Panc1 (cell line): ENCODE measurements around the gene DLGAP5. TPM values are rescaled to one million over a fixed set of nuclear protein-coding genes. Genes with fewer than 3 reads are reported as not detected.

Experiments used
- ATAC-seq: fragments of 200-7000 bp; cut with Tn5 transposase; 2 replicates; pipeline ENCODE4 v1.9.1; 2020; ENCODE audit warnings: mild to moderate bottlenecking, moderate library complexity
- BruUV-seq: library from RNA; stranded (reverse); fragments of 400-500 nt; replicated peaks from 2 replicates; lab custom pipeline; 2021; lab: Mats Ljungman, UMichigan
- CTCF ChIA-PET: fragments of 300-600 bp; sonication (Branson Sonifier 250); formaldehyde crosslinking; loops from one replicate; lab custom pipeline; 2022; ENCODE audit warnings: antibody characterized with exemption; lab: Charles Lee
- POLR2A ChIA-PET: fragments of 300-600 bp; sonication (Branson Sonifier 250); formaldehyde crosslinking; loops from one replicate; lab custom pipeline; 2022; ENCODE audit warnings: antibody characterized with exemption; lab: Charles Lee
- DNase-seq: peaks from one replicate; pipeline ENCODE4 v3.0.0-alpha.2; 2010; ENCODE audit warnings: low read depth, low spot score
- H3K27ac ChIP-seq: 2 replicates; pipeline ENCODE4 v1.5.1; 2011; ENCODE audit warnings: mild to moderate bottlenecking, low read length, inconsistent platforms
- H3K27me3 ChIP-seq: fragments of 200-500 bp; sonication (Bioruptor generic); 2 replicates; pipeline ENCODE4 v1.6.0; 2014; ENCODE audit warnings: low read length, inconsistent platforms; ENCODE audit not compliant: control insufficient read depth, insufficient read depth
- H3K36me3 ChIP-seq: fragments of 200-500 bp; sonication (Bioruptor generic); 2 replicates; pipeline ENCODE4 v1.5.1; 2014; ENCODE audit warnings: inconsistent platforms, mild to moderate bottlenecking, low read length, moderate library complexity; ENCODE audit not compliant: control insufficient read depth, insufficient read depth
- H3K4me1 ChIP-seq: 2 replicates; pipeline ENCODE4 v1.5.1; 2011; ENCODE audit warnings: inconsistent platforms, mild to moderate bottlenecking, low read length, moderate library complexity; ENCODE audit not compliant: control insufficient read depth, insufficient read depth
- H3K4me3 ChIP-seq, 2 experiments: 2 replicates each; pipeline ENCODE4 v1.5.1; 2011 to 2012; ENCODE audit warnings: low read depth in 2 of 2, low read length in 2 of 2, mild to moderate bottlenecking in 2 of 2, inconsistent platforms in 1 of 2, moderate library complexity in 1 of 2
- H3K9me3 ChIP-seq: fragments of 200-500 bp; sonication (Bioruptor generic); 2 replicates; pipeline ENCODE4 v1.5.1; 2014; ENCODE audit warnings: low read depth, mild to moderate bottlenecking, inconsistent platforms, low read length, moderate library complexity; ENCODE audit not compliant: control insufficient read depth, insufficient read depth
- POLR2AphosphoS5 ChIP-seq: IDR thresholded peaks from 2 replicates; pipeline ENCODE4 v1.6.1; 2012; ENCODE audit warnings: mild to moderate bottlenecking, low read depth, low read length, moderate library complexity
- SIN3A ChIP-seq: IDR thresholded peaks from 2 replicates; pipeline ENCODE4 v1.6.1; 2012; ENCODE audit warnings: low read depth, mild to moderate bottlenecking, low read length, moderate library complexity, borderline replicate concordance; ENCODE audit not compliant: insufficient read depth
- TCF7L2 ChIP-seq: IDR thresholded peaks from 2 replicates; pipeline ENCODE4 v1.6.1; 2011; ENCODE audit warnings: mild to moderate bottlenecking, low read depth, low read length, inconsistent platforms
- in situ Hi-C: cut with HindIII; loops from 2 replicates; pipeline ENCODE4 v1.10.0; 2016; ENCODE audit warnings: low sequenced_read_pairs, low pct_unique_long_range_greater_than_20kb
- intact Hi-C: fragments of 100-400 bp; cut with micrococcal nuclease; formaldehyde crosslinking; loops from one replicate; pipeline ENCODE4 v1.10.0; 2022; ENCODE audit not compliant: unreplicated experiment
- total RNA-seq: library from RNA; stranded (reverse); gene quantifications from one replicate; pipeline ENCODE4 v1.2.1, GENCODE V29; 2021; ENCODE audit not compliant: unreplicated experiment
- TF ChIP-seq, protein P1 (sequence below): fragments of 450-650 bp; IDR thresholded peaks from 2 replicates; pipeline ENCODE4 v1.5.1; 2017; ENCODE audit warnings: mild to moderate bottlenecking
- TF ChIP-seq, protein P2 (sequence below), 2 experiments: IDR thresholded peaks; 2 replicates each; pipeline ENCODE4 v1.6.1; 2011 to 2012; ENCODE audit warnings: low read depth in 2 of 2, control low read depth in 1 of 2, low read length in 1 of 2, mild to moderate bottlenecking in 1 of 2, moderate library complexity in 1 of 2; ENCODE audit not compliant: insufficient read depth in 1 of 2

DLGAP5 gene
- total RNA-seq, 1 experiment from 2014 or later = 48.7 TPM

DNA sequence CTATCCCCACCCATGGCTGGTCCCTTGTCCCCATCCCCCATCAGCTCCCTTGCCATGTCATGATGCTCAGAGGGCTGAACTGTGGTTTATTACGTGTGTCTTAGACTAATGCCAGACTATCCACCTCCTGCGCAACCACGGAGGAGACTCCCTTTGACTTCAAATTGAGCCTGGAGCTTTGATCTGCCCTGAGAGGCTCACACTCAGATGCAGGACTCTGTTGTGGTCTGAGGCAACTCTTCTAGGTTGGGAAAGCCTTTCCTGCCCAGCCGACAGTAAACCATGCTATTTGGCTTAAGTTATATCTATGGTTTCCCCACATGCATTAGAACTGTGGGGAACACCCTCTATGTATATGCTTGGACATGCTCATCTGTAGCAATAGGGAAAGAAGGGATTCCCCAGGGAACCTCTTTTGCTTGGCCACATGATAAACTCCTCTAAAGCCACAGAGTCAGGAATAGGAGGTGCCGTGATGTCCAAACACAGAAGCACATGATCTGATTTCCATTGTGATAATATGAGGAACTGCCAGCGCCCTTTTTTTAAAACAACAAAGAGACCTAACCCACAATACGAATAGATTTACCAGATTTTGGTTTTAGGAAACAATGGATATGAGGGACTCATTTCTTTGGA is 73.5 kb downstream of the DLGAP5 start:
- in situ Hi-C loops (no loop called here), intact Hi-C loops (no loop called here)
- ATAC-seq = no peak
- H3K36me3 ChIP-seq = no peaks in the 10 kb centered on the region
- H3K4me3 ChIP-seq = no peak overlapping the region
- POLR2A ChIA-PET = interaction anchor here (0.6 to 1.2 kb wide), 2 partner anchors 9 to 11 kb away, joined by 3 to 6 read pairs; partner anchors contain the start of gene LGALS3
- CTCF ChIA-PET = no interaction called here
- H3K4me1 ChIP-seq = peaks cover 10% of the 10 kb centered on the region
- no peak for DNase-seq
- no peaks in the 10 kb centered on the region for H3K27me3 ChIP-seq
- 0 out of 2 replicates have a peak overlapping the region, but pooled peaks have one; percentile 29 for H3K27ac ChIP-seq
- no peak for TF ChIP-seq POLR2AphosphoS5
- no peak for TF ChIP-seq SIN3A
- no peak for TF ChIP-seq TCF7L2
- TF ChIP-seq, protein P1, sequence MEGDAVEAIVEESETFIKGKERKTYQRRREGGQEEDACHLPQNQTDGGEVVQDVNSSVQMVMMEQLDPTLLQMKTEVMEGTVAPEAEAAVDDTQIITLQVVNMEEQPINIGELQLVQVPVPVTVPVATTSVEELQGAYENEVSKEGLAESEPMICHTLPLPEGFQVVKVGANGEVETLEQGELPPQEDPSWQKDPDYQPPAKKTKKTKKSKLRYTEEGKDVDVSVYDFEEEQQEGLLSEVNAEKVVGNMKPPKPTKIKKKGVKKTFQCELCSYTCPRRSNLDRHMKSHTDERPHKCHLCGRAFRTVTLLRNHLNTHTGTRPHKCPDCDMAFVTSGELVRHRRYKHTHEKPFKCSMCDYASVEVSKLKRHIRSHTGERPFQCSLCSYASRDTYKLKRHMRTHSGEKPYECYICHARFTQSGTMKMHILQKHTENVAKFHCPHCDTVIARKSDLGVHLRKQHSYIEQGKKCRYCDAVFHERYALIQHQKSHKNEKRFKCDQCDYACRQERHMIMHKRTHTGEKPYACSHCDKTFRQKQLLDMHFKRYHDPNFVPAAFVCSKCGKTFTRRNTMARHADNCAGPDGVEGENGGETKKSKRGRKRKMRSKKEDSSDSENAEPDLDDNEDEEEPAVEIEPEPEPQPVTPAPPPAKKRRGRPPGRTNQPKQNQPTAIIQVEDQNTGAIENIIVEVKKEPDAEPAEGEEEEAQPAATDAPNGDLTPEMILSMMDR = no peak
- TF ChIP-seq, protein P2, sequence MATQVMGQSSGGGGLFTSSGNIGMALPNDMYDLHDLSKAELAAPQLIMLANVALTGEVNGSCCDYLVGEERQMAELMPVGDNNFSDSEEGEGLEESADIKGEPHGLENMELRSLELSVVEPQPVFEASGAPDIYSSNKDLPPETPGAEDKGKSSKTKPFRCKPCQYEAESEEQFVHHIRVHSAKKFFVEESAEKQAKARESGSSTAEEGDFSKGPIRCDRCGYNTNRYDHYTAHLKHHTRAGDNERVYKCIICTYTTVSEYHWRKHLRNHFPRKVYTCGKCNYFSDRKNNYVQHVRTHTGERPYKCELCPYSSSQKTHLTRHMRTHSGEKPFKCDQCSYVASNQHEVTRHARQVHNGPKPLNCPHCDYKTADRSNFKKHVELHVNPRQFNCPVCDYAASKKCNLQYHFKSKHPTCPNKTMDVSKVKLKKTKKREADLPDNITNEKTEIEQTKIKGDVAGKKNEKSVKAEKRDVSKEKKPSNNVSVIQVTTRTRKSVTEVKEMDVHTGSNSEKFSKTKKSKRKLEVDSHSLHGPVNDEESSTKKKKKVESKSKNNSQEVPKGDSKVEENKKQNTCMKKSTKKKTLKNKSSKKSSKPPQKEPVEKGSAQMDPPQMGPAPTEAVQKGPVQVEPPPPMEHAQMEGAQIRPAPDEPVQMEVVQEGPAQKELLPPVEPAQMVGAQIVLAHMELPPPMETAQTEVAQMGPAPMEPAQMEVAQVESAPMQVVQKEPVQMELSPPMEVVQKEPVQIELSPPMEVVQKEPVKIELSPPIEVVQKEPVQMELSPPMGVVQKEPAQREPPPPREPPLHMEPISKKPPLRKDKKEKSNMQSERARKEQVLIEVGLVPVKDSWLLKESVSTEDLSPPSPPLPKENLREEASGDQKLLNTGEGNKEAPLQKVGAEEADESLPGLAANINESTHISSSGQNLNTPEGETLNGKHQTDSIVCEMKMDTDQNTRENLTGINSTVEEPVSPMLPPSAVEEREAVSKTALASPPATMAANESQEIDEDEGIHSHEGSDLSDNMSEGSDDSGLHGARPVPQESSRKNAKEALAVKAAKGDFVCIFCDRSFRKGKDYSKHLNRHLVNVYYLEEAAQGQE (IDR thresholded peaks at IDR 0.05; ENCODE audit: insufficient read depth in 1 of 2, low read depth in 2 of 2, low read length in 1 of 2) = no peak
- no TSS peak for BruUV-seq
- H3K9me3 ChIP-seq = no peaks in the 10 kb centered on the region

DNA sequence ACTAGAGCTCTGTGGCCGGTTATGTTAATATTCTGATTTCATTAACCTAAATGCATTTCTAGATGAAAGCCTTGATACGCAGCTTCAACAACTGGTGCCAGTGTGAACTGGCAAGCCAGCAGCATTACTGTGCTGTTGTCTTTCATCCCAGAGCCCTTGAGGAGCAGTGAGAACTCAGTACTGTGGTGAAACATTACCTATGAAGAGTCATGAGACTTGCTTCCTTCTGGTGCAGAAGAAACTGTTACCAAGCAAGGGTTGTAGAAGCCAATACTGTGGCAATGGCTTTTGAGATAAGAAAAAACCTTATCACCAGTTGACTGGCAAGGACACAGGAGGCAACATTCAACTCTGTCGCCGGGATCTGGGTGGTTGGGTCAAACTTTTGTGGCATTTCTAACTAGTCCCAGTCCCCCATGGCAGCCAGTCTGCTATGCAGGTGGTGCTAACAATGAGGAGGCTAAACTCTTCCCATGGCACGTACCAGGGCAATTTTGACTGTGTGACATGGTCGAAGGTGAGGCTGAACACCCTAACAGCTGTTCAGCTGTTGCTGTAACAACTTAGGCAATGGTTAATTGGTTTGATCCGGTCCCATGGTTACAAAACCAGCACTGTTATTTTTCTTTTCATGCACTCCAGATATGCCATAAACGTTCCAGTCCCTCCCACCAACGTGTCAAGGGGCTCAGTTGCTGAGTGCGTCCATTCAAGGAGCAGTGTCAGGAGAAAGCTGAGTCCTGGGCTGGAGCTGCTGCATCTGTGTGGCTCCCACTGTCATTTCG is 74.9 kb downstream of the DLGAP5 start:
- CTCF ChIA-PET = no interaction called here
- intact Hi-C loops (no loop called here), in situ Hi-C loops (no loop called here)
- DNase-seq = no peak
- Histone ChIP-seq H3K4me1 (no peaks in the 10 kb centered on the region; the same call in 1 of the 2 replicates), H3K4me3 (no peak overlapping the region), H3K27me3 (no peaks in the 10 kb centered on the region), H3K36me3 (no peaks in the 10 kb centered on the region), H3K27ac (no peak overlapping the region), H3K9me3 (no peaks in the 10 kb centered on the region)
- TF ChIP-seq, protein P2 (IDR thresholded peaks at IDR 0.05; ENCODE audit: insufficient read depth in 1 of 2, low read depth in 2 of 2, low read length in 1 of 2) = no peak
- TF ChIP-seq SIN3A = no peak
- TF ChIP-seq POLR2AphosphoS5 = no peak
- TF ChIP-seq, protein P1 = no peak
- TF ChIP-seq TCF7L2 = no peak
- no TSS peak for BruUV-seq
- POLR2A ChIA-PET = interaction anchor here (1.2 kb wide), 1 partner anchor 12 kb away, joined by 6 read pairs; the partner anchor contains the start of gene LGALS3
- ATAC-seq = no peak
